ENCODE measurements around the gene ANXA10. TPM values are rescaled to one million over a fixed set of nuclear protein-coding genes. Genes with fewer than 3 reads are reported as not detected.

Gene ANXA10
- total RNA-seq, 1 experiment from 2014 or later = not detected

- no peaks in the 10 kb centered on the region for H3K9me3 Mint-ChIP-seq (ENCODE audit: unreplicated experiment)
- no TSS peak for BruUV-seq (replicated peaks)
- no peaks in the 10 kb centered on the region for H3K27me3 Mint-ChIP-seq (ENCODE audit: insufficient read depth, unreplicated experiment)
- H3K36me3 Mint-ChIP-seq (ENCODE audit: insufficient read depth, unreplicated experiment) = no peaks in the 10 kb centered on the region
- H3K4me1 Mint-ChIP-seq (ENCODE audit: insufficient read depth, unreplicated experiment) = no peaks in the 10 kb centered on the region
- H3K27ac Mint-ChIP-seq (ENCODE audit: low read depth, unreplicated experiment) = no peak overlapping the region
- CTCF ChIA-PET = no interaction called here
- TF ChIP-seq CTCF (IDR thresholded peaks at IDR 0.05; ENCODE audit: unreplicated experiment) = no peak
- intact Hi-C loops (cut with micrococcal nuclease) = no loop called here
- POLR2A ChIA-PET = no interaction called here
- no peak overlapping the region for H3K4me3 Mint-ChIP-seq (ENCODE audit: unreplicated experiment)
- DNase-seq (ENCODE audit: unreplicated experiment) = no peak
These were observed 34.9 kb upstream of the ANXA10 start for GRCh38 chr4:168057412-168057811.

GRCh38 chr4:168059251-168059650 lies 33.1 kb upstream of the ANXA10 start:
- TF ChIP-seq CTCF (IDR thresholded peaks at IDR 0.05; ENCODE audit: unreplicated experiment) = no peak
- Mint-ChIP-seq H3K27me3 (ENCODE audit: insufficient read depth, unreplicated experiment) (no peaks in the 10 kb centered on the region), H3K36me3 (ENCODE audit: insufficient read depth, unreplicated experiment) (no peaks in the 10 kb centered on the region), H3K9me3 (ENCODE audit: unreplicated experiment) (no peaks in the 10 kb centered on the region), H3K4me1 (ENCODE audit: insufficient read depth, unreplicated experiment) (no peaks in the 10 kb centered on the region), H3K4me3 (ENCODE audit: unreplicated experiment) (no peak overlapping the region), H3K27ac (ENCODE audit: low read depth, unreplicated experiment) (no peak overlapping the region)
- intact Hi-C loops (cut with micrococcal nuclease) = no loop called here
- DNase-seq (ENCODE audit: unreplicated experiment) = peak; percentile 5
- POLR2A ChIA-PET = no interaction called here
- no TSS peak for BruUV-seq (replicated peaks)
- CTCF ChIA-PET = interaction anchor here (0.7 kb wide), 1 partner anchor 632 kb away, joined by 3 read pairs; no protein-coding TSS in a partner anchor

GRCh38 chr4:168063031-168063430 lies 29.3 kb upstream of the ANXA10 start:
- H3K9me3 Mint-ChIP-seq (ENCODE audit: unreplicated experiment) = peaks cover 9% of the 10 kb centered on the region
- CTCF ChIA-PET = interaction anchor here (0.6 to 1.2 kb wide), 3 partner anchors 30 to 544 kb away, joined by 3 to 4 read pairs (median 3); no protein-coding TSS in a partner anchor
- POLR2A ChIA-PET = no interaction called here
- no peak for DNase-seq (ENCODE audit: unreplicated experiment)
- H3K36me3 Mint-ChIP-seq (ENCODE audit: insufficient read depth, unreplicated experiment) = no peaks in the 10 kb centered on the region
- H3K4me3 Mint-ChIP-seq (ENCODE audit: unreplicated experiment) = no peak overlapping the region
- intact Hi-C loops (cut with micrococcal nuclease) = no loop called here
- H3K27ac Mint-ChIP-seq (ENCODE audit: low read depth, unreplicated experiment) = no peak overlapping the region
- H3K27me3 Mint-ChIP-seq (ENCODE audit: insufficient read depth, unreplicated experiment) = no peaks in the 10 kb centered on the region
- no TSS peak for BruUV-seq (replicated peaks)
- TF ChIP-seq CTCF (IDR thresholded peaks at IDR 0.05; ENCODE audit: unreplicated experiment) = no peak
- no peaks in the 10 kb centered on the region for H3K4me1 Mint-ChIP-seq (ENCODE audit: insufficient read depth, unreplicated experiment)

GRCh38 chr4:168070903-168071302 lies 21.4 kb upstream of the ANXA10 start:
- Mint-ChIP-seq H3K9me3 (ENCODE audit: unreplicated experiment) (peaks cover 19% of the 10 kb centered on the region), H3K4me1 (ENCODE audit: insufficient read depth, unreplicated experiment) (peaks cover 11% of the 10 kb centered on the region), H3K4me3 (ENCODE audit: unreplicated experiment) (no peak overlapping the region), H3K27me3 (ENCODE audit: insufficient read depth, unreplicated experiment) (no peaks in the 10 kb centered on the region), H3K36me3 (ENCODE audit: insufficient read depth, unreplicated experiment) (no peaks in the 10 kb centered on the region), H3K27ac (ENCODE audit: low read depth, unreplicated experiment) (no peak overlapping the region)
- BruUV-seq (replicated peaks) = no TSS peak
- CTCF ChIA-PET = interaction anchor here (0.6 to 1.4 kb wide), 2 partner anchors 83 to 1909 kb away, joined by 4 read pairs; no protein-coding TSS in a partner anchor
- TF ChIP-seq CTCF (IDR thresholded peaks at IDR 0.05; ENCODE audit: unreplicated experiment) = no peak
- DNase-seq (ENCODE audit: unreplicated experiment) = no peak
- intact Hi-C loops (cut with micrococcal nuclease) = loop anchor here (10.0 kb wide), 1 partner anchor 626 kb away; no protein-coding TSS in a partner anchor
- POLR2A ChIA-PET = no interaction called here

Measured in MCF 10A (cell line).